NCI-H2081 (cell line): Measurements from ENCODE around the gene CCDC40.

ENCODE experiments used
- DNase-seq, 2 experiments: peaks; one replicate each; lab custom pipeline; 2025; lab: John Stamatoyannopoulos, UW

The CCDC40 gene

DNA sequence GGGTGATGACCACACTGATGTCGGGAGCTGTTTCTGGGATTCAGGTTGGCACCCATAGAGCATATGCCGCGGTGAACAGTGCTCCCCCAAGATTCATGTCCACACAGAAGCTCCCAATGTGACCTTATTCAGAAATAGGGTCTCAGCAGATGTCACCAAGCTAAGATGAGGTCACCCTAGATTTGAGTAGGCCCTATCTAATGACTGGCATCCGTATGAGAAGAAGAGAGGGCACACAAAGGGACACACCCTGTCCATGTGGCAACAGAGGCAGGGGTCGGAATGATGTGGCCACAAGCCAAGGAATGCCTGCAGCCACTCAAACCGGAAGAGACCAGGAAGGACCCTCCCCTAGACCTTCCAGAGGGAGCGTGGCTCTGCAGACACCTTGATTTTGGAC is 36.3 kb upstream of the CCDC40 start:
- no peak for DNase-seq

DNA sequence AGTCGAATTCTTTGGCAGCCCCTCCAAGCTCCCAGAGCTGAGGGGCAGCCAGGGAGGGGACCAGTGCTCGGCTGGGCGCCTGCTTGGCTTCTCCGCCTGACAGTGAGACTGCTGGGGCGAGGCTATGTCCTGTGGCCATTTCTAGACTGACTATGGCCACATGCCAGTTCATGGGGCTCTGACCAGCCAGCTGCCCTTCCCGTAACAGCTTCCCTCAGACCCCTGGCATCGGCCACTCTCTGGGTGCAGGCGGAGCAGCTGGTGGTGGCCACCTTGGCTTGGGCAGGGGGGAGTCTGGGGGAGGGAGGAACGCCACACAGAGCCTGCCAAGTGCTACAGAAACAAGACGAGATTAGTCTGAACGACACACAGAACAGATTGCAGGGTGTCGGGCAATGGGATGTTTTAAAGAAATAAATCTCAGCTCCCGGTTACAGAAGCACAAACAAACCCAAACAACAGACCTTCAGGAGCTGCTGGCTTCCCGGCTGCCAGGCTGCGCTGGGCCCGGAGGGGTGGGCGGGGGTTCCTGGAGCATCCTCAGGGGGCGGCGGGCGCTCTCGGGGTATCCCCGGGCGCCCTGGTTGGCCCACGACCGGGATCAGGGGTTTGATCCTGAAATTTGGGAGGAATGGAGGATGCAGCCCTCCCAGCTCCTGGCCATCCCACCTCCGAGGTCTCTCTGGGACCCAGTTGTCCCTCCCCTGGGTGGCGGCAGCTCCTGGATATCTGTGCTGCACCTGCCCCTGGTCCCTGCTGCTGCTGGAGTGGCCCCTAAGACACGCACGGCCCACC is 35.3 kb upstream of the CCDC40 start:
- no peak for DNase-seq

DNA sequence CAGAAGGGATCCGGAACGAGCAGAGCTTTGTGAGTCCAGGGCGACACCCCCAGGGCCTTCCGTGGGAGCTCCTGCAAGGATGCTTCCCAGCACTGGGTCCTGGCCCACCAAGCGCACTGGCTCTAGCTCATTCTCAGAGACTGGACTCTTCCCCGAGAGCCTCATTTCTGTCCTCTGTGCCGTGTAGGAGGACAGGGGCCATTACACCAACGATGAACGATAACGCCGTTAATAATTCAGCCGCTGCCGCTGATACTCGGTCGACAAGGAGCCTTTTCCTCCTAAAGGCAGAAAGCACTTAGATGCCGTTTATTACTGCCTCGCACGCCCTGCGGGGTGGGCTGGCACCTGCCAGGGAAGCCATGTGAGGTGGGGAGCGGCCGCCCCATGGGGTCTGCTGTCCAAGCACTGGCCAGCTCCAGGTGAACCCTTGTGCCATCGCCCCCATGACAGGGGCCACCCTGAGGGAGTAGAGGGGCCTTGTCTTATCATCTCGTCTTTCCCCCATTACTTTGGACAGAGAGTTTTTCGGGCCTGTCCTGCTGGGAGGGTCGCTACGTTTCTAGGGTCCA is 34.3 kb upstream of the CCDC40 start:
- no peak for DNase-seq

DNA sequence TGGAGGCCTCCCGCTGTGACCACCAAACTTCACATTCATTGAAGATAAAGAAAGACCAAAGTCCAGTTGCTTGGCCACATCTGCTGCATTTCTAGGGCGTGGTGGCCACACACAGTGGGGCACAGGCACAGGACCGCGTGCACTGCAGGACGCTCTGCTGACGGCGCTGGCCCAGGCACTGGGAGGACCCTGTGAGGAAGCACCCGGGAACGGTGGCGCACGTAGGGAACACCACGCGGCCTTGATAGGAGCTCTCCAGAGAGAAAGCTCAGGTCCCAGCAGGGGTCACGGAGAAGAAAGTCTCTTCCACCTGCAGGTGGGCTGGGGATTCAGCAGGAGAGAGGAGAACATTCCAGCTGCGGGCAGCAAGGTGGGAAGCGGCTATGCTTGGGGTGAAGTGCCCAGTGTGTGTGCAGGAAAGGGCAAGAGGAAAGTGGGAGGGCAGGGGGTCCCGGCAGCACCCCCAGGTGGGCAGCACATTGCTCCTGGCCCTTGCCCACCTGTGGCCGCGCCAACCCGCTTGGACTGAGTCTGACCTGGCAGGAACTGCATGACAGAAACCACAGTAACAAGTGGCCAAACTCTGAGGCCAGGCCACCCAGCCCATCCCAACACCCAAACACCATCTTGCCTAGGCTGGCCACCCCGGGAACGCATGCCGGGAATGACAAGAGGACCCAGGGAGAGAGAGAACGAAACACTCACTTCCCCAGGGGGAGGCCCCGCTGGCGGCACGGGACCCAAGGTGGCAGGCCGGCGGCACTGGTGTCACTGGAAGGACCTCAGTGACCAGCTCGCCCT is 33.6 kb upstream of the CCDC40 start:
- no peak for DNase-seq

DNA sequence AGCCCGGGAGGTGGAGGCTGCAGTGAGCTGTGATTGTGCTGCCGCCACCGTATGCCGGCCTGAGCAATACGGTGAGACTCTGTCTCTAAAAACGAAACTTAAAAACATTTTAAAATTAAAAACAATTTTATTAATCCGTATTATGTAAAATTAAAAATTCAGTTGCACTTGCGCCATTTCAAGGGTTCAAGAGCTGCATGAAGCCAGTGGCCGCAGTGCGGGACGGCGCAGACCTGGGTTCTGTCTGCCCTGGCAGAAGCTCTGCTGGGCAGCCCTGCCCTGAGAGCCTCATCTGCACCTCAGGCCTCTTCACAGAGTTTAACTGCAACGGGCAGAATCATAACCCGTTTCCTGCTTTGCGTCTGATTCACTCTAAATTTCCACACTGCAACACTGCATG is 32.5 kb upstream of the CCDC40 start:
- DNase-seq, result no peak

DNA sequence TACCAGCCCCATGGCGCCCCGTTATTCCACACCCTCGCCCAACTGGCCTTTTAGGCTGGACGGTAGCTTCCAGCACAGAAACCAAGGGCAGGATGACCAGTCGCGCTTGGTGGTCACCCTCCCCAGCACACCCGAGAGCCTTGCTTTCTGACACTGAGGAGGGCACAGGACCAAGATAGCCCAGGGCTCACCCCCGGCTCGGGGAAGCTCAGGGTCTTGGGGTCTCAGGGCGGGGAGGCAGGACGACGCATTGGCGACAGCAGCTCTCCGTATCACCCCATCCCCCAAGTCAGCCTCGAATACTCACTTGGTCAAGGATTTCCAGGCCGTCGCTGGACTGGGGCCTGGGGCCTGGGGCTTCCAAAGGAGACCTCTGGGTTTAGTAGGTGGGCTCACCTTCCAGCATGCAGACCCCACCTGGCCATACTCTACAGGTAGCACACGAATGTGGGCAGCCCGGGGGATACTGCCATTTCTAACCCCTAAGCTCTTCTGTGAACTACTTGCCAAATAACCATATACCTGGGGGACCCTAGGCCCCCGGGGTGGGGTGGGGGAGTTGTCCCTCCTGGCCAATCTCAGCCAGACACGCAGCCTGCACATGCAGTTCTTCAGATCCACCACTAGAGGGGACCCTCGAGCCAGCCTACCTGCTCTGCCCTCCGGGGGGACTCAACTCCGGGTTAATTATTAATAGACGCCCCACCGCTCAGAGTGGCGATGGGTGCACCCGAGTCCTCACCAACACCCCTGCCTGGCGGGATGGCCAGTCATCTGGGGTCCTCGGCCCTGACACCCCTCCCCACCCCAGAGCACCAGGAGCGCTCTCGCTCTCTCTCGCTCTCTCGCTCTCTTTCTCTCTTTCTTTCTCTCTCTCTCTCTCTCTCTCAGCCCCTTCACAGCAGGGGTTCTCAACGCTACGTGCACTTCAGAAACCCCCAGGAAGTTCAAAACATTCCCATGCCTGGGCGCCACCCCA is 30.8 kb upstream of the CCDC40 start:
- DNase-seq, result peak; percentile 44 to 60

DNA sequence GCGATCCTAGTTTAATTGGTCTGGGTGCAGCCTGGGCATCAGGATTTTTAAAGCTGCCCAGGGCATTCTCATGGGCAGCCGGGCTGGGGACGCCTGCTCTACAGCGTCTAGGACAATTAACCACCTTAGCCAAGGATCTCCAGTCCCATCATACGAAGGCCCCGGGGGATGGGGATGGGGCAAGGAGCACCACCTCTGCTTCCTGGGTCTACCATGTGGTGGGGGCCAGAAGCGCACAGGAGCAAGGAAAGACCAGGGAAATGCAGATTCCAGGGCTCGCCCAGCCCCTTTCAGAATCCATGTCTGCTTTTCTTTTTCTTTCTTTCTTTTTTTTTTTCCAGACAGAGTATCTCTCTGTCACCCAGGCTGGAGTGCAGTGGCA is 30.1 kb upstream of the CCDC40 start:
- DNase-seq, result no peak

DNA sequence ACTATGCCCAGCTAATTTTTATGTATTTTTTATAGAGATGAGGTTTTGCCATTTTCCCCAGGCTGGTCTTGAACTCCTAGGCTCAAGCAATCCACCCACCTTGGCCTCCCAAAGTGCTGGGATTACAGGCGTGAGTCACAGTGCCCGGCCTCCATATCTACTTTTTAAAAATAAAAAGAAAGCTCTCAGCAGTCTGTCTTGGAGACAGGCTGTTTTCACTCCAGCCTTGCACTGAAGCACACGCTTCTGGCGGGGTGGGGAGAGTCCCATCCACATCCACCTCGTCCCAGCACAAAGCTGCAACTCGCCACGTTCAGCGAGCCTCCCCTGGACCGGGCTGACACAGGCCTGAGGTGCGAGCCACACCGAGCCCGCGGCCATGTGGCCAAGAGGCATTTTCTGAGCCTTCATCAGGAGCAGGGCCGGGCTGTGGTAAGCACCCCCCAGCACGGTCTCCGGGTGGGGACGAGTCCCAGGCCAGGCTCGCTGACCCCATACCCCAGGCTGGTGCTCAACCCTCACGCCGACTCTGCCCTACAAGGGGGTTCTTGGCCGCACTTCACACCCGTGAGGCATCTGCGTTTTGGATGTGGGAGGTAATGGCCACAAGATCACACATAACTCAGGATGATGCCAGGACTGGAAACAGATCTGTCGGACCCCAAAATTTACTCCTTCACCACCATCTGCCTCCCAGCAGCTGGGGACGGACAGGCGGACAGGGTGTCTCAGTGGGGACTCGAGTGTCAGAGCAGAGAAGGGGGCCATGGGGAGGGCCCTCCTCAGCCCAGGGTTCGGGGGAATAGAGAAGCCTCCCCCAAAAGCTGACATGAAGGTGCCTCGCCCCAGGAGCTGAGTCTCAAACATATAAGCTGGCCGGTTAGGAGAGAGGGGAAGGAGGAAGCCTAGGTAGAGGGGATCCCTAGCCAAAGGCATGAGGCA is 29.4 kb upstream of the CCDC40 start:
- DNase-seq, result no peak

DNA sequence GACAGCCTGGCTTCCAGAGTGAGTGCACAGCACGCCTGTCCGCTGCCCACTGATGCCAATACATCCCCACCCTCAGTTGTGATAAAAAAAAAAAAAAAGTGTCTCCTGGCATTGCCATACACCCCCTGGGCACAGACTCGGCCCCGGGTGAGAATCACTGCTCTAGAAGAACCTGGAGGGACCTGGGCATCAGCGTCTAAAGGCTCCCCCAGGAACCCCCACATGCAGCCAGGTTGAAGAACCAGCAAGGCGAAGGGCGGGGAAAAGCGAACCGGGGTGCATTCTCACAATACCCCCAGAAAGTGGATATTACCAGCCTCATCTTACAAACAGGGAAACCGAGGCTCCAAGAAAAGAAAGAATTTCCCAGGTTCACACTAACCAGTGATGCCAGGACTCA is 28.5 kb upstream of the CCDC40 start:
- DNase-seq, result no peak

DNA sequence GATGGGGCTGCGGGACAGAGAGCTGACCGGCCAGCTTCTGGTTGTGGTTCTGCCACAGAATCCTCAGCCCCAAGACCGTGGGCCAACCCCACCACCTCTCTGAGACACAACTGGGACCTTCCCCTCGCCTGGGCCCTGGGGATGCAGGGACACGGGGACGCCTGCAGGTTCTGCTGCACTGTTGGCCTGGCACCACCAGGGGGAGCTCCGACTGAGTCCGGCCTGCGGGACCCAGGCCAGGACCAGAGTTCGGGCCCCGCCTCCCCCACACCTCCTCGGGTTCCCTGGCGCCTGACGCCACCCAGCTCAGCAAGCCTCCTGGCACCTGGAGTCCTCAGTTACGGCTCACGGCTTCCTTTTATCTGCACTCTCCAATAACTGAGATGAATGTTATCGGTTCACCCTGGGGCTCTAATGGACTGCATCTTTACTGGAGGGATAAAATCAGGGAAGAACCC is 28.0 kb upstream of the CCDC40 start:
- peak; percentile 92 to 95 for DNase-seq

DNA sequence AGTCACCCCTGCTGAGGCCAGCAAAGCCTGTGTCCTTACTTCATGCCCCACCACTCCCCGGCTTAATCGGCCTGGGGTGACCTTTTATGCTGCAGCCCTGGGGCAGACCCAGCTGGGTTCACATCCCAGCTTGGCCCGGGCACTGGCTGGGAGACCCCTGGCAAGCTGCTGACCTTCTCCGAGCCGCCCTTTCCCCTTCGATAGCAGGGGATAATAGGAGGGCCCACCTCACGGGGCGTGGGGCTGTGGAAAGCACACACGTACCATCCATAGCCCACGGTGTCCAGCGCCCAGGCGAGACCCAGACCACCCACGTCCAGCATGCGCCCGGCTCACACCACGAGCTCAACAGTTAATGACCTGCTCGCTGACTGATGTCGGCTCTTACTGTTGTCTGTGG is 27.6 kb upstream of the CCDC40 start:
- DNase-seq, result no peak

DNA sequence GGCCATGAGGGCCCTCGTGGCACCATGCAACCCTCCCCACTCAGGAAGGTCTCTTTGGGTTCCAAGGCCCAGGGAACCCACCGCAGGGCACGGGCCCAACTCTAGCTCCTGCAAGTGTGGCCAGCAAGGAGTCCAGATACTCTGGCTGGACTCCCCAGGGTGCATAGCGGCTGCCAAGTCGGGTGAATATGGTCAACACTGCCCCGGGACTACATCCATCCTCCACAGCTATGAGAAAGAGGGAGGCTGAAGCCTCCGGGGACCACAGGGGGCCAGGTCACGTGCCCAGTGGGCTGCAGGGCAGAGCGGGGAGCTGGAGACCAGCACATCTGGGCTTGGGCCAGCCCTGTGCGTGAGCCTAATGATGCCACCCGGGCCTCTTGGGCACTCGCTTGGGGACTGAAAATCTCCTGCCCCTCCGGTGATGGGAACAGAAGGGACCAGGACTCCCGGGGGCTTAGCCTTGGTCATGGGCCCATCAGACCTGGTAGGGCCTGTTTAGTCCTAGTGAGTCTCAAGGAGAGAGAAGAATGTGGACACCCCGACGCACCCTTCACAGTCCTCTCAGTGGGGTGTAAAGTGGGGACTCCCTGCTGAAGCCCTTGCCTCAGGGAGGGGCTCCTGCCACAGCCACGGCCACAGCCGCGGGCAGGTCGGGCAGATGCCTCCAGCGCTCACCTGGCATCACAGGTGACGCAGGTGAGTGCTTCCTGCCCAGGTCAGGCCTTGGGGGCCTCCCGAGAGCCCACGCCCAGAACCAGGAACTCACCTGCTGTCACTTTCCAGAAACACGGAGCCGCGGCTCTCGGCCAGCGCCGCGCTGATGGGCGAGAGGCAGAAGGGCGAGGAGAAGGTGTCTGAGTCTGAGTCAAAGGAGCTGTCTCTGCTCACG is 26.8 kb upstream of the CCDC40 start:
- no peak for DNase-seq

DNA sequence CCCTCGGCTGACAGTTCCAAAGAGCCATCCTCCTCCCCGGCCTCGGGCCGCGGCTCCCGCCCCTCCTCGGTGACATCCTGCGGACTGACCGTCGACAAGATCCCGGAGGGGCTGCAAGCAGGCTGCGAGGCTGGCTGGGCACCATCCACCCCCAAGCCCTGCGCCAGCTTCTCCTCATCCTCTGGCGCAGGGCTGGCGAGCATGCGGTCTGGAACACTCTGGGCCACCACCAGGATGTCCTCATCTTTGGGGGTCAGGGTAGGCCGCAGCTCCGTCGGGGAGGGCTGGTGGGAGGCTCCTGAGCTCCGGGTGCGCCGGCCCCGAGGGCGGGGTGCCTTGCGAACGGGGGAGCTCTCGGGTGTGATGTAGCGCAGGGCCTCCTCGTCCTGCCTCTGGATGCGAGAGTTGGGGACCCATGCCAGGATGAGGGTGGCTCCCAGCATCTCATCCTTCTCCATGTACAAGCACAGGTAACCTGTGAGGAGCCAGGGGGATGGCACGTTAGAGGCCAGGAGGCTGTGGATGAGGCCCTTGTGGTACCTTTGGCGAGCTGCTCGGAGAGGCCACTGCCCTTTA is 26.1 kb upstream of the CCDC40 start:
- DNase-seq, result no peak

DNA sequence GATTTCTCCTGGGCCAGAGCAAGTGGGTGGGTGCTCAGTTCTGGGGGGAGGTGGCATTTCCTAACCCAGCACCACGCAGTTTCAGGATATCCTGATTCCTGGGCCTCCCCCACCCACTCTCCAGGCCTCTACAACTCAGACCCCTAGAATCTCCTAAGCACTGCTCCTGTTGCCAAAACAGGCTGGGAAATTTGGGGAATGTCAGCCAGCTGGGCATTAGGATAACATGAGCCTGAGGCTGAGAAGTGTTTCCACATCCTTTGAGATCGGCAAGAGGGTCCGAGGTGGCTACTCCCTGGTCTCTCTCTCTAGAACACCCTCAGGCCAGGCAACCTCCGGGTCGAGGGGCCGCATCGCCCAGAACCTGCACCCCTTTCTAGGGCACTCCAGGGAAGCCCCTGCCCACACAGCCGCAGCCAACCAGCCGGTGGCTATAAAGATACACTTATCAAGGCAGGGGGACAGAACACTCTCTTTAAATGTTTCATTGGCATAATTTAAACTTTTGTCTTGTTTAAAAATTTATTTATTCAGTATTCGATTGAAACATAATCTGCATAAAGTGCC is 24.4 kb upstream of the CCDC40 start:
- no peak for DNase-seq

DNA sequence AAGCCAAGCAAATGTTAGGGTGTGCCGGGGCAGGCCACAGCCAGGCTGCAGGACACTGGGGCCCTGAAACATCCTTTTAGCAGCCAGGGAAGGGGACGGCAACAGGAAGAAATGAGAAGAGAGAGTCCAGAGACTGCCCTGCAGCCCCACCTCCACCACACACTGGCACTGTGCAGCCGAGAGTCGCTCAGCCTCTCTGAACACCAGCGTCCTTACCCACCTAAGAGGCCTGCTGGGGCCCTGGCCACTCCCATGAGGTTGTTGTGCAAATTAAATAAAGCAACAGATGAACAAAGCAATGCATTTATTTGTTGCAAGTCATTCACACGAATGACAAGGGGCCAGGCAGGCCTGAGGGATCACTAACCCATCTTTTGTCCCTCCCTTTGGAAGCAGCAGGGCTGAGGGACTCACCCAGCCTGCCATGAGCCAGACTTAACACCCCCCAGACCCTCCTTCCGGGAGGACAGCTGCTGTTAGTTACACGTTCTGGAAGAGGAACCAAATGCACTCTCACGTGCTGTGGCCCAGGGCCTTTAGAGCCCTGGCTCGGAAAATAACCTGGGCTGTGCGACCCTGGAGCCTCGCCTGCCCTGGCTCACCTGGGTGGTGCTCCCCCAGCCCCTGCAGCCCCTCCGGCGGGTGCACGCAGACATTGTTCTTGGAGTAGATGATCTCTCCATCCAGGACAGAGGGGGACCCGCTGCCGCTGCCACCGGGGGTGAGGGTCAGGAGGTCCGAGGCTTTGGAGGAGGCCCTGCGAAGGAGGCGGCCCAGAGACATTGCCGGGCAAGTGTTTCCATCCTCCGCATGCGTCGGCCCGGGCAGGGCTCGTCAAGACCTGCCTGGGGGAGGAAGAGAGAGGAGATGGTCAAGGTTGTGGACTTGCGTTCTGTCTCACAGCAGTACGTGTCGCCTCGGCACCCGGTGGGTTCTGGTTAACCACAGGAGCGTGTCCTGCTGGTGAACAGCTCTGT is 23.4 kb upstream of the CCDC40 start:
- no peak for DNase-seq

DNA sequence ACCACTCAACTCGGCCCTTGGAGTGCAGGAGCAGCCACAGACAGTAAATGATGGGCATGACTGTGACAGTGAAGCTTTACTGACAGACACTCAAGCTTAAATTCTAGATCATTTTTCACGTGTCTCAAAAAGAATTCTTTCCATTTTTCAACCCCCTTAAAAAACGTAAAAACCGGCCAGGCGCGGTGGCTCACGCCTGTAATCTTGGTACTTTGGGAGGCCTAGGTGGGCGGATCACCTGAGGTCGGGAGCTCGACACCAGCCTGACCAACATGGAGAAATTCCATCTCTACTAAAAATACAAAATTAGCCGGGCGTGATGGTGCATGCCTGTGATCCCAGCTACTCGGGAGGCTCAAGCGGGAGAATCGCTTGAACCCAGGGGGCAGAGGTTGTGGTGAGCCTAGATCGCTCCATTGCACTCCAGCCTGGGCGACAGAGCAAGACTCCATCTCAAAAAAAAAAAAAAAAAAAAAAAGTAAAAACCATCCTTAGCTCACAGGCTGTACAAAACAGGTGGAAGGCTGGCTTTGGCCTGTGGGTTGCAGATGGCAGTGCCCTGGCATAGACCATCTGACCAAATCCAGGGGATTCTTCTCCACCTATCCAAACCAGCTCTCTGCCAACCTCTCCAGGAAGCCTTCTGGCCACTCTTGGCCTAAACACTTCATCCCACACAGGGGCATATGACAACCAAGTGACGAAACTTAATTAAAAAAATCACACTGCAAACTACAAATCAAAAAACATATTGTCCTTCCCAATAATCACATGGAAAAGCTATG is 19.0 kb upstream of the CCDC40 start:
- no peak for DNase-seq
